ENCODE data around the gene LRP2. TPM values are rescaled to one million over a fixed set of nuclear protein-coding genes. Genes with fewer than 3 reads are reported as not detected.

Gene LRP2
- total RNA-seq, 2 donors from 2014 or later: 0.05 TPM; not detected in 1

DNA sequence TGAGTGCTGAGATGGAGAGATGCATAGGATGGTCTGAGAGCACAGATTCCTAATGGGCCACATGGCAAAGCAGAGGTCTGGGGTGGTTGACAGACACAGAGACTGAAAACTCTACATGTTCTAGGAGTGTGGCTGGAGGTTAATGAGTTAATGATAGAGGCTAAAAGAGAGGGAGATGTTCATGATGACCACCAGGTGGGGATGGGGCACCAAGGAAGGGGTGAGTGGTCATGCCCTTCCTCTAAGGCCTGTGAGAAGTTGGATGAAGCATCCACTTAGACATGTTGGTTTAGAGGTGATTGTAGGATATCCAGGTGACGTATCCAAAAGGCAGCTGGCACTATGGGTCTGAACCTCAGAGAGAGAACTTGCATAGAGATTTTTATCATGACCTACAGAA, 102.1 kb downstream of the LRP2 start:
- no peaks in the 10 kb centered on the region for H3K9me3 ChIP-seq
- intact Hi-C loops (cut with DNase I): no loop called here
- H3K27me3 ChIP-seq: no peaks in the 10 kb centered on the region
- H3K4me1 ChIP-seq: no peaks in the 10 kb centered on the region
- H3K36me3 ChIP-seq: no peaks in the 10 kb centered on the region
- no peak overlapping the region for H3K4me3 ChIP-seq
- H3K9ac ChIP-seq (ENCODE audit: low read depth in 2 of 2, low read length in 2 of 2): no peak overlapping the region
- H3K27ac ChIP-seq: no peak overlapping the region
- TF ChIP-seq, protein P1, sequence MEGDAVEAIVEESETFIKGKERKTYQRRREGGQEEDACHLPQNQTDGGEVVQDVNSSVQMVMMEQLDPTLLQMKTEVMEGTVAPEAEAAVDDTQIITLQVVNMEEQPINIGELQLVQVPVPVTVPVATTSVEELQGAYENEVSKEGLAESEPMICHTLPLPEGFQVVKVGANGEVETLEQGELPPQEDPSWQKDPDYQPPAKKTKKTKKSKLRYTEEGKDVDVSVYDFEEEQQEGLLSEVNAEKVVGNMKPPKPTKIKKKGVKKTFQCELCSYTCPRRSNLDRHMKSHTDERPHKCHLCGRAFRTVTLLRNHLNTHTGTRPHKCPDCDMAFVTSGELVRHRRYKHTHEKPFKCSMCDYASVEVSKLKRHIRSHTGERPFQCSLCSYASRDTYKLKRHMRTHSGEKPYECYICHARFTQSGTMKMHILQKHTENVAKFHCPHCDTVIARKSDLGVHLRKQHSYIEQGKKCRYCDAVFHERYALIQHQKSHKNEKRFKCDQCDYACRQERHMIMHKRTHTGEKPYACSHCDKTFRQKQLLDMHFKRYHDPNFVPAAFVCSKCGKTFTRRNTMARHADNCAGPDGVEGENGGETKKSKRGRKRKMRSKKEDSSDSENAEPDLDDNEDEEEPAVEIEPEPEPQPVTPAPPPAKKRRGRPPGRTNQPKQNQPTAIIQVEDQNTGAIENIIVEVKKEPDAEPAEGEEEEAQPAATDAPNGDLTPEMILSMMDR (IDR thresholded peaks at IDR 0.05): no peak
- no peak for DNase-seq

DNA sequence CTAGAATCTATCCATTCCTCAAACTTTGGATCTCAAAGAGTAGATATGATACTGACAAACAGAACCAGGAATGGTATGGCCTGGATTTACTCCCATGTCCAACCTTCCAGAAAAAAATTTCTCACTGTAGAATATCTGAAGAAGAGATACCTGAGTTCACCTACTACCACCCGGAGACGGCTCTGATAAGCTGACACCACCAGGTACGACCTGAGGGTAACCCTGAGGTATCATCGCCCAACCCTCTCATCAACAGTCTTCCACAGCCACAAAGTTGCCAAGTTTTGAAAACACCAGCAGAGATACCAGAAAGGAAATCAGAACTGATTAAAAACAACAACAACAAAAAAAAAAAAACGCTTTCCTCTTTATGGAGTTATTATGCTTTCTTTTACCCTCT, 102.9 kb downstream of the LRP2 start:
- H3K4me3 ChIP-seq: no peak overlapping the region
- no peaks in the 10 kb centered on the region for H3K9me3 ChIP-seq
- no peaks in the 10 kb centered on the region for H3K36me3 ChIP-seq
- intact Hi-C loops (cut with DNase I): no loop called here
- no peaks in the 10 kb centered on the region for H3K4me1 ChIP-seq
- H3K27ac ChIP-seq: no peak overlapping the region
- no peak for DNase-seq
- no peak overlapping the region for H3K9ac ChIP-seq (ENCODE audit: low read depth in 2 of 2, low read length in 2 of 2)
- no peaks in the 10 kb centered on the region for H3K27me3 ChIP-seq
- TF ChIP-seq, protein P1 (IDR thresholded peaks at IDR 0.05): no peak

DNA sequence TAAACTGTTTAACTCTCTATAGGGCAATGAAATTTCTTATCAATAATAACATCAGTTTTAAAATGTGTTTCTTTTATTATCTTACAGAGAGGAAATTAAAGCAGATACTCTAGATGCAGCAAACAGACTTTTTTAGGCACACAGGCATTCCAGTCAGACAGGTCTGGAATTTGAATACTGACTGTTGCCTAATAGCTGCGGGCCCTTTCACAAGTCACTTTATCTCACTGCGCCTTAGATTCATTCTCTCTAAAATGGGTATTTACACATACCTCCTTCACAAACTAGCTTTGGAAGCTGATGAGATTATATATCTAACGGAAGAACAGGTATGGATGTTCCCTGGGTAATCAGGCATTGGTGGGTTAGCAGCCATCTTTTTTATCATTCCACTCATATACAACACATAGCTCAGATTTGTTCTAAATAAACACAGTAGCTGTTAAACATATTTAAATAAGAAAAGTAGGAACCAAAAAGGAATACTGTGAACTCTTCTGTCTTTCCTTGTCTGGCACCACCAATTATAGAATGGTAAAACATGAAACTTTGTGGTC, 104.2 kb downstream of the LRP2 start:
- no peaks in the 10 kb centered on the region for H3K9me3 ChIP-seq
- intact Hi-C loops (cut with DNase I): no loop called here
- no peaks in the 10 kb centered on the region for H3K36me3 ChIP-seq
- H3K4me1 ChIP-seq: no peaks in the 10 kb centered on the region
- TF ChIP-seq, protein P1 (IDR thresholded peaks at IDR 0.05): no peak
- no peak overlapping the region for H3K27ac ChIP-seq
- no peak for DNase-seq
- H3K27me3 ChIP-seq: no peaks in the 10 kb centered on the region
- H3K9ac ChIP-seq (ENCODE audit: low read depth in 2 of 2, low read length in 2 of 2): no peak overlapping the region
- H3K4me3 ChIP-seq: no peak overlapping the region

DNA sequence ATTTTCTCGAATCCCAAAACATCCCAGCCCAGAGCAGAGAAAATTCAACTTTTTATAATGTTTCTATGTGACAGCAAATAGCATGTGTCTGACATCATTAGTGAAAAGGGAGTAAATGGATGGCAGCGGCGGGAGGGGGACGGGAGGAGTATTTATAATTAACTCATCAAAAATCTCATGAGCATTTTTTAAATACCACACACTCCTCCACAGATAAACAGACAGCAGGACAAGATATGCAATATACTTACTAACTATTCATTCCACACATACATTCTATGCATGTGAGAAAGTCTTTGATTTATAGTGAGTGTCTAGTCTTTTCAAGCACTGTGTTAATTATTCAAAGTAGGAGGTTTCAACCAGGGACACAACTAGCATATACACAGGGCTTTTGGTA, 107.6 kb downstream of the LRP2 start:
- TF ChIP-seq, protein P1 (IDR thresholded peaks at IDR 0.05): no peak
- Histone ChIP-seq H3K9ac (ENCODE audit: low read depth in 2 of 2, low read length in 2 of 2) (no peak overlapping the region), H3K36me3 (no peaks in the 10 kb centered on the region), H3K27me3 (no peaks in the 10 kb centered on the region), H3K9me3 (no peaks in the 10 kb centered on the region), H3K4me1 (no peaks in the 10 kb centered on the region), H3K4me3 (no peak overlapping the region), H3K27ac (no peak overlapping the region)
- DNase-seq: no peak
- intact Hi-C loops (cut with DNase I): no loop called here

DNA sequence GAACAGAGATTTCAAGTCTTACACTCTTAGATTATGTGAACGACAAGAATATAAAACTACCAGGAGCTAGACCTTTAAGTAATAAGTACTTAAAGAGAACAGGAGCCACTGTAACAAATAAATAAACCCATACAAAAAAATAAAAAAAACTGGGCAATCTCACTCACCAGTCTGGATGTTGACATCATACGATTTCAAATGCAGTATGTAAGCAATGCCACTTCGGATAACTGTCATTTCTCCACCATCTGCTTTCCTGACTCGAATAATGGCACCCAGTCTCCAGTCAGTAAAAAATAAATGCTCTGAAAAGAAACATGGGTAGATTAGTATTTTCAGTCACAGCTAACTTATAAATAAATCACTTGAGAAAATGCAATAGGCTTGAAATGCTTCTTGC, 115.1 kb downstream of the LRP2 start:
- no peak overlapping the region for H3K4me3 ChIP-seq
- H3K9me3 ChIP-seq: no peaks in the 10 kb centered on the region
- H3K27ac ChIP-seq: no peak overlapping the region
- H3K4me1 ChIP-seq: no peaks in the 10 kb centered on the region
- H3K36me3 ChIP-seq: no peaks in the 10 kb centered on the region
- DNase-seq: no peak
- H3K27me3 ChIP-seq: no peaks in the 10 kb centered on the region
- intact Hi-C loops (cut with DNase I): no loop called here
- TF ChIP-seq, protein P1 (IDR thresholded peaks at IDR 0.05): no peak
- H3K9ac ChIP-seq (ENCODE audit: low read depth in 2 of 2, low read length in 2 of 2): no peak overlapping the region
